Myocyte (in vitro differentiated cells): Measurements from ENCODE around the gene TPX2. TPM values are rescaled to one million over a fixed set of nuclear protein-coding genes. Genes with fewer than 3 reads are reported as not detected.
"Not testable (repeated sequence)": the region's sequence is repeated elsewhere in the genome, so short reads cannot be mapped to it uniquely, and the experiment has no call there.

ENCODE experiments used
- DNase-seq: peaks from one replicate; pipeline ENCODE4 v3.0.0-alpha.2; 2012; ENCODE audit warnings: low read depth
- total RNA-seq: library from RNA; depleted of rRNA; stranded (reverse); fragments of >200 nt; gene quantifications from 2 replicates; pipeline ENCODE4 v1.2.3, GENCODE V29; 2014

Gene TPX2
- total RNA-seq, 1 donor from 2014 or later, result 7.0 TPM

DNA sequence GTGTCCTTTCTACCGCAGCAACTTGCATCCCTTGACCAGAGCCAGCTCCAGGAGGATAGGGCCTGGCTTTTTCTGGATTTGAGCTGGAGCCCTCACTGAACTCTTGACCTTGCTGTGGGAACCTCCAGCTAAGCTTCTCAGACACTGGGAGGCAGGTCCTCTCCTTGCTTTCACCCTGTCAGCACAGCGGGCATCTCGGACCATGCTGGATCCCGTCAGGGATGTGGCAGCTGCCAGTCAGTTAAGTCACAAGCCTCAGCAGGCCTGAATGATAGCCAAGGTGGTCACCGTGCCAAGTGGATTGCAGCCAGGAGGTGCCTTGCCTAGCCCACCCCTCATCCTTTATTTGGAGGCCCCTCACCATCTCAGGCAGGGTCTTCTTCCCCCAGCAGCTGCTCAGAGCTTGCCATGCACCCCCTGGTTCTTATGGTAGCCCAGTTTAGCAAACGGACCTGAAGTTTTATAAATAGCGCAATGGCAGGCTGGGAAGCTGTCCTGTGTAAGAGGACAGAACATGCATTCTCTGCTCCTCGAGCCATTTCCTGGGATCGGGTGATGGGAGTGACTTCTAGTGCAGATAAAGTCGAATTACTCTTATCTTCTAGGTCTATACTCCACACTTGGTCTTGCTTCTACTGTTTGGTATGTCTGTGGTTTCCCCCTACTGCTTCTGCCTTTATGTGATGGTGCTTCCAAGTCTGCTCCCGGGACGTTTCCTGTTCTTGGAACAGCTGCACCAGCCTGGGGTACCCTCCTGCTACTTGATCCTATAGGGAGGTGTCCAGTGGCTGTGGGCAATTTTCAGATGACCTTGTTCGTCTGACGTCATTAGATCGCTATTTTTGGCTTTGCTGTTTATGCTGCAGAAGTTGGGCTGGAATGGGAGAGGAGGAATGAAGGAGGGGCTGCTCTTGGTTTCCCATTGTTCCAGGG, 73.0 kb downstream of the TPX2 start:
- DNase-seq, result peak; percentile 98

DNA sequence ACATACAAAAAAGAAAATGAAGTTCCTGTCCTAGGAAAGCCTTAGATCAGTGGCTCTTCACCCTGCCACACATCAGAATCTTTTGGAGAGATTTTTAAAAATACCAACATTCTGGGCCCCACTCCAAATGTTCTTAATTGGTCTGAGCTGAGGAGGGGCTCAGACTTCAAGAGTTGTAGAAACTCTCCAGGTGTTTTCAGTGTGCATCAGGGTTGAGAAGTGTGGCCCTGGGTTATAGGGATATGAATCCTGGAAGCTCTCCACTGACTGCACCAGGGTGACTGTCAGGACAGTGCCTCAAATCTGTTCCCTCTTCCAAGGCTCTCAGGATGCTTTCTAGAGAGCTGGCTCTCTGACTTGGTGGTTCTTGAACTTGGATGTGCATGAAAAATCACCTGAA, 74.5 kb downstream of the TPX2 start:
- no peak for DNase-seq

DNA sequence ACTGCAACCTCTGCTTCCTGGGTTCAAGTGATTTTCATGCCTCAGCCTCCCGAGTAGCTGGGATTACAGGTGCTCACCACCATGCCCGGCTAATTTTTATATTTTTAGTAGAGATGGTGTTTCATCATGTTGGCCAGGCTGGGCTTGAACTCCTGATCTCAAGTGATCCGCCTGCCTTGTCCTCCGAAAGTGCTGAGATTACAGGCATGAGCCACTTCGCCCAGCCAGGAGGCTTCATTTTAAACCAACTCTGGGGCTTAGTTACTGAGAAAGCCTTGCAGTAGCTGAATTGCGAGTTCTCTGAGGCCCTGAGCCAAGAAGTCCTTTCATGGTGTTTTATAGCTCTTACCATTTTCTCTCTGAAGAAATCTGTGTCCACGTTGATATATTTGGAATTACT, 75.1 kb downstream of the TPX2 start:
- DNase-seq, result not testable (repeated sequence)

DNA sequence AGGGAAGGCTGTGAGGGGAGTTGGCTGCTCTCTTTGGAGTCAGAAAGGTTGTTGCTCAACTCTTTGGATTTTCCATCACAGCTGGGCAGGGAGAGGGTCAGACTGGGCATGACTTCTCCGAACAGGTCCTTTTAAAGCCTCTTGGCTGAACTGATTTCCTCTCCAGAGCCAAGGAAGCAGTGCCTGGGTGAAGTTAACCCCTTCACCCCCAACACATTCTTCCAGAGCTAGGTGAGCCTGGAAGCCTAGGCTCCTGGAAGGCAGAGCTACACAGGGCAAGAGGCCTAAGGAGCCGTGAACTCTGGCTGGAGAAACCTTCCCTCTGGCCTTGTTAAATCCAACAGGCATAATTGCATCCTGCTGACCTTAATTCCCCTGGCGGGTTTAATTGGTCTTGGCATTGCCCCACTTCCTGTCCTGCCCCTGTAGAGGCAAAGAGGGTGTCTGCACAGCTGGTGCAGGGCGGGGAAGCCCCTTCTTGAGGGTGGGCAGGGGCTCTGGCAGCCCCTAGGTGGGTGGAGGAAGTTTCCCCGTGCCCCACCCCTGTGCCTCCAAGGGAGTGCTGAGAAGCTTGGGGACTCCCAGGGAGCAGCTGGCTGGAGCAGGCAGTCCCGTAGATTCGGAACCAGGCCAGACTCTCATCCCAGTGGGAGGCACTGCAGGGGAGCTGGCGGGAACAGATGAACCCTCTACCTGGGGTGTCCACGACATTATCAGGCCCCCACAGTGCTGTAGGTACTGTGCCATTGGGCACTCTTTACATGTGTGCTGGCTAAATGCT, 76.5 kb downstream of the TPX2 start:
- peak; percentile 64 for DNase-seq

DNA sequence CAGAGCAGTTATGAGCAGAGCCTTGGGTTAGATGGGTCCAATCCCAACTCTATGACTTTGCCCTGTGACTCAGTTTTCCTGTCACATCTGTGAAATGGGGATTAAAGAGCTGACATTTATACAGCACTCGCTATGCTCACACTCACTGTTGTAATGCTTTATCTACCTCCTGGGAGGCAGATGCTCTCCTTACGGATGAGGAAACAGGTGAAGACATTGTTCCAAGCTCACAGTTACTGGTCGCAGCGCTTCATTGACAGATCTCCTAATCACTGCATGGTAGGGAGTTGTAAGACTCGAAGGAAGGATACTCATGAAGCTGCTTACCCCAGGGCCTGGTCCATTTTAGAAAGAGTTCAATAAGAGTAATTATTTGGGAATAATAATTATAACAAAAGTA, 77.1 kb downstream of the TPX2 start:
- no peak for DNase-seq

DNA sequence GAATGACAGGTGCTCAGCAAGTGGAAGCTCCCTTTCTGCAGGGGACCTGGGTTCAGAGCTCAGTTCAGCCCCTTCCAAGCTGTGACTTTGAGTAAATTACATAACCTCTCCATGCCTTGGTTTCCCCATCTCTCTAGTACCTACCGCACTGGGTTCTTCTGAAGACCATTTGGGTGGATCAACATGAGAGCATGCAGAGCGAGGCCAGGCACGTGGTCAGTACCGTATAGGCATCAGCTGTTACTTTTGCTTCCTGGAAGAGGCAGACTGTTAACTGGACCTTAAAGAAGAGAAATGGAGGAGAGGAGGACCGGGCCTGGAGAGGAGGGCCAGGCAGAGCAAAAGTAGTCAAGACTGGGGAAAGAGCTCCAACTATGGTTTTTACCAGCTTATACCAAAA, 78.4 kb downstream of the TPX2 start:
- DNase-seq, result no peak

DNA sequence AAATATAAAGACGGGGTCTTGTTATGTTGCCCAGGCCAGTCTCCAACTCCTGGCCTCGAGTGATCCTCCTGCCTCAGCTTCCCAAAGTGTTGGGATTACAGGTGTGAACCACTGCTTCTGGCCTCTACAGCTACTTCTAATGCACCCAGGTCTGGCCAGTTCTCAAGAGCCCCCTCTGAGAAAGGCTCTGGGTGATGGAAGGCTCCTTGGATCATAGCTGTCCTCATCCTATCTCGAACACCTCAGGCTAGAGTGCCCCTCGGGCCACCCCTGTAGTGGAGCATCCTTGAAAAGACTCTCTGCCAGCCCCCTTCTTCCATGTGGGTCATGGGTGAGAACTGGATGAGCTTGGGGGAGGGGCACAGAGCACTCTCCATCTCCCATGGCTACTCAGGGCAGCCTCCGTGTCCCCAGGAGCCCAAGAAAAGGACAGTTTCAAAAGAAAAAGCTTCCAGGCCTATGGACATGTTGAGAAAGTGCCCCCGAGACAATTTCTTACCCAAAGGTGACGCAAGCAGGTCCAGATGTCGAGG, 79.4 kb downstream of the TPX2 start:
- DNase-seq, result no peak

DNA sequence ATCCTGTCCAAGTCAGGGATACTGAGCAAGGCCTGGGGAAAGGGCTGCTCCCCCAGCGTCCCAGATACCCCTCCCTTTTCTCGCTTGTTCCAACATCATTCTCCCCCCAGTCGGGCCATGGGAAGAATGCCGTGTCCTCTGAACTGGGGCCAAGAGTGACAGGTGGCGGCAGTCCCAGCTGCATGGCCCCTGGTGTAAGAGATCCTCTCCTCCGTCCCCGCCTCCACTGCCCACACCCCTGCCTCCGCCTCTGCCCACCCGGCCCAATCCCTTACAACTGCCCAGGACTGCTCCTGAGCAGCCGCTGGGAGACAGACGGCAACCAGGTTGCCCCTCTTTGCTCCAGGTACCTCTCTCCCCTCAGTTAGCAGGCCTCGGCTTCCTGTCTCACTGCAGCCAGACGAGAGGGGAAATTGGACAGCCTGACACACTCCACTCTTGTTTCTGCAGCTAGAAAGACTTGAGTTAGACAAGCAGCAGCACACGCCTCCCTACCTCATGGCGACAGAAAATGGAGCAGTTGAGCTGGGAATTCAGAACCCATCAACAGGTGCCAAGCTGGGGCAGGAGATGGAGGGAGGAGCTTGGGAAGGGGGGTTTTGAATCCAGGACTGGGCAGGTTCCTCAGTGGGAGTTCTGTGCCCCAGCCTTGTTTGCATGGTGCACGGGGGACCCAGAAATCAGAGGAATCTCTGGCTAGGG, 80.1 kb downstream of the TPX2 start, which contains the start of gene MYLK2:
Gene MYLK2, plus strand, starts transcription at position 274 of the 702 bp plus-strand sequence. Its CDS starts 225 bp downstream, at position 499.
- DNase-seq, result peak; percentile 85

DNA sequence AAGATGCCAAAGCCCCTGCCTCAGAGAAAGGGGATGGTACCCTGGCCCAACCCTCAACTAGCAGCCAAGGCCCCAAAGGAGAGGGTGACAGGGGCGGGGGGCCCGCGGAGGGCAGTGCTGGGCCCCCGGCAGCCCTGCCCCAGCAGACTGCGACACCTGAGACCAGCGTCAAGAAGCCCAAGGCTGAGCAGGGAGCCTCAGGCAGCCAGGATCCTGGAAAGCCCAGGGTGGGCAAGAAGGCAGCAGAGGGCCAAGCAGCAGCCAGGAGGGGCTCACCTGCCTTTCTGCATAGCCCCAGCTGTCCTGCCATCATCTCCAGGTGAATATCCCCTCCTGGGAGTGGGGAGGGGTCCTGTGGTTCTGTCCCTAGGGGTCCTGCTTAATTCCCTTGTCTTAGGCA, 81.1 kb downstream of the TPX2 start:
- no peak for DNase-seq

DNA sequence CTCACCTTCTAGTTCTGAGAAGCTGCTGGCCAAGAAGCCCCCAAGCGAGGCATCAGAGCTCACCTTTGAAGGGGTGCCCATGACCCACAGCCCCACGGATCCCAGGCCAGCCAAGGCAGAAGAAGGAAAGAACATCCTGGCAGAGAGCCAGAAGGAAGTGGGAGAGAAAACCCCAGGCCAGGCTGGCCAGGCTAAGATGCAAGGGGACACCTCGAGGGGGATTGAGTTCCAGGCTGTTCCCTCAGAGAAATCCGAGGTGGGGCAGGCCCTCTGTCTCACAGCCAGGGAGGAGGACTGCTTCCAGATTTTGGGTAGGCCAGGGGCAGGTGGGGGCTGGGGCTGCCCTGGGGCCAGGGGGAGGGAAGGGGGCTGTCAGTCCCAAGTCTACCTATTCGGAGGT, 82.3 kb downstream of the TPX2 start:
- DNase-seq, result no peak

DNA sequence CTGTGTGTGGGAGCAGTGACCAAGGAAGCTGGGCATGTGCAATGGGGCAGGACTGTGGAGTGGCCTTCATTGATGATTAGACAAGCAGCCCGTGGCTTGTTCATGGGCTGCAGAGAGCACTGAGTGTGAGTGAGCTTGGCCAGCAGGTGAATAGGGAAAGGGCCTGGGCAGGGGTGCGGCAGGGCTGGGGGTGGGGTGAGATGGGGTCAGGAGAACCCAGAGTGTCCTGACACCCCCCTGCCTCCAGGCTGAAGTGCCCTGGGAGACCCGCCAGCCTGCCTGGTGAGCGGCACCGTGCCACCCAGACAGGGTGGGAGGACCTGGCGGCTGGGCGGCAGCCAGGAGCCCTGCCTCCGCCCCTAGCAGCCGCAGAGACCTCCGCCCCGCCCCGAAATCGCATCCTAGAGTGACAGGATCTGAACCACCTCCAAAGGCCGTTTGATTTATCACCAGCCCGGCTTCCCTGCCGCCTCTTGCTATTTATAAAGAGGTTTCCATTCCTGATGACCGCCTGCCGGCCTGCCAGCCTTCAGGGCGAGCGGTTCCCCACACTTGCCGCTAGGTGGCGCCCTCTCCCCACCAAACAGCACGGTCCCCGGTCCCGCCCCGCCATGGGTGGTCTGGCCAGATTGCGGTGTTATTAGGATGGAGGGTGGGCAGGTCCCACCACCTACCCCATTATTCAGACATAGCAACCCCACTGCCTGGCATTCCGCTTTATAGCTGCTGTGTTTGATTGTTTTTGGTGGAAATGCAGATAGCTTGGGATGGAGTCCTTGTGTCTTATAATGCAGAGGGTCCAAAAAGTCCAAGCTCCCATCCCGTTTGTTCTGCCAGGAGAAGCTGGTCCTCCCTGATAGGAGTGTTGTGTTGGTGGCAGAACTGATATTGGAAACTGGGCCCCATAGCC, 83.6 kb downstream of the TPX2 start:
- peak; percentile 87 for DNase-seq

DNA sequence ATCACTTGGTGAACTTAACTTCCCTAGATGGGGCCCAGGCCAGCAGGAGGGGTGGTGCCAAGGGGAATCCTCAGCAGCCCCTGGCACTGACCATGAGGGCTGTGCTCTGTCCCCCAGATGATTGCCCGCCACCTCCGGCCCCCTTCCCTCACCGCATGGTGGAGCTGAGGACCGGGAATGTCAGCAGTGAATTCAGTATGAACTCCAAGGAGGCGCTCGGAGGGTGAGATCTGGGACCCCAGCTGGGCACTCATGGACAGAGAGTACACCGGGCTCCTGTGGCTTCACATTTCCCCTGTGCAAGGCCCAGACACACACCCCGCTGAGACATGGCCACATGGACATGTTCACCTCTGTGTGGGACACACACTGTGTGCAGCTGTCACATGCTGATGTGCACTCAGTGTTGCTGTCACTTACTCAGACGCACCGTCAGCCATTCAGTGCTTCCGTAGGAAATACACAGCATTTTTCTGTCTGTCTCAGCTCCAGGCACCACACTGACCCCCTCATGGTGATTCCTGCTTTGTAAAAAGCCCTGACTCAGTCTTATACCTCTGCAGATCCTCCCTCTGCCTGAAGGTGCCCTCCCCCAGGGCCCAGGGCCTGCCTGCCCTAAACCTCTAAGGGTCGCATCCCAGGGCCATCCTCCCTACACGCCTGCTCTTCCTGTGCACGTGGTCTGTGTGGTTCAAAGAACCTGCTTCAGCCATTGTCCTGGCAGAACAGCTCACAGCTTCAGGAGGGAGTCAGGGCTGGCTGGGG, 84.5 kb downstream of the TPX2 start:
- DNase-seq, result no peak

DNA sequence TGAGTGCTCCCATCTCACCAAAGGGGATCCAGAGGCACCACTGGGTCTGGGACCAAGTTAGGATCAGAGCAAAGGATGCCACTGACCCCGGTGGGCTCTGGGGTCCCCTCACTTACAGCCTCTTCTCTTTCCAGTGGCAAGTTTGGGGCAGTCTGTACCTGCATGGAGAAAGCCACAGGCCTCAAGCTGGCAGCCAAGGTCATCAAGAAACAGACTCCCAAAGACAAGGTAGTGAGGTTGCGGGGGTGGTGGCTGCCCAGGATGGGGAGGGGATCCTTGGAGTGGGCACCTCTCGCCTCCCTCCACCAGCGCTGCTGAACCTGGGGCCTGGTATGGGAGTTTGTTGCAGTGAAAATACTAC, 85.0 kb downstream of the TPX2 start:
- DNase-seq, result no peak

DNA sequence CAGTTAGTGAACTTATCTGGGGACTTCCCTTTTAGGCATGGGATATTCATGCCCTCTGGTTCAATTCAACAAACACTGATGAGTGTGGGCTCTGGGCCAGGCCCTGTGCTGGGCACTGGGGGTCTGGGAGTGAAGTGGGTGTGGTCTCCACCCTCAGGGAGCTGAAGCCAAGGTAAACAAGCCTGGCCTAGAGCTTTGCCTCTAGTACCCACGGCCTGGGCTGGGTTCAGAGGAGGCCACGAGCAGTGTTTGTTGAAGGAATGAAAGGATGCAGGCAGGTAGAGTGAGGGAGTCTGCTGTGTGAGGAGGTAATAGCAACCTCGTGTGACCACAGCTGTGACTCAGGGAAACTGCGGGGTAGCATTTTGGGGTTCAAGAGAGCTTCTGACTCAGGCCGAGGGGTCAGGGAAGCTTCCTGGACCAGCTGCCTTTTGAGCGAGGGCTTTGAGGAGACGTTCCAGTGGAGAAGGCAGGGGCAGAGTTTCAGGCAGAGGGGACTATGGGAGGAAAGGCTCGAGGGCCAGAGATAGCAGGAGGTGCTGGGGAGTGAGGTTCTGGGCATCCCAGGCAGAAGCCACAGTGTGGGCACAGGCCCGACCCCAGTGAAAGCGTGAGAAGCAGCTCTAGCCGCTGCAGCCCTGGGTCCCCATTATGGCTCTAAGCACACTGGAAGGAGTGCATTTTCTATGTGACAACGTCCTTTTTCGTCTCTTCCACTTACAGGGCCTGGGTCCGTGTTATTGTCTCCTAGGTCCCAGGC, 85.6 kb downstream of the TPX2 start:
- no peak for DNase-seq

DNA sequence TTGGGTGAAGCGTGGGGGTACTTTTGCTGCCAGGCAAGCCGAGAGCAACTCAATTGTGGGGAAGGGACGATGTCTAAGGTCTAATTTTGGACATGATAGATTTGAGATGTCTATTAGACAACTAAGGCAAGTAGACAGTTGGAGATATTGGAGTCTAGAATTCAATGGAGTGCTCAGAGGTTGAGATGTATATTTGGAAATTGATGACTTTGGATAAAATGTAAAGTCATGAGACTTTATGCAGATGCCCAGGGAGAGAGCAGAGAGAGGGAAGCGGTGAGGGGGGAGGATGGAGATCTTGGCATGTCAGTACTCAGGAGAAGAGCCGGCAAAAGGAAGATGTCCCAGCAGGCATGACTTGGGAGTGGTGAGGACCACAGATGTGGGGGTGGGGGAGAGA, 87.0 kb downstream of the TPX2 start:
- DNase-seq, result no peak

DNA sequence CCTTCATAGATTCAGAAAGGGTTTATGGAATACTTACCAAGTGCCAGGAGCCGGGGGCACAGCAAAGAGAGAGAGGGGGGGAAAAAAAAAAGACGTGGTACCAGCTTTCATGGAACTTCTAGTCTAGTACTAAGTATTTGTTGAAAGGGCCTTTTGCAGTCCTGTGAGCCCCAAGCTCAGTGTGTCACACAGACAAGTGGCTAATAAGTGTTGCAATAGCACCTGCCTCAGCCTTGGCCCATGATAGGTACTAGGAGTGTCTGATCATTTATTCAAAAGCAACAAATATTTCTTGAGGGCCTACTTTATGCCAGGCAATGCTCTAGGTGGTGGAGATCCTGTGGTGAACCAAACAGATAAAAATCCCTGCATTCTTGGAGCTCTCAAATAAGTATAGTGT, 88.0 kb downstream of the TPX2 start:
- DNase-seq, result no peak

DNA sequence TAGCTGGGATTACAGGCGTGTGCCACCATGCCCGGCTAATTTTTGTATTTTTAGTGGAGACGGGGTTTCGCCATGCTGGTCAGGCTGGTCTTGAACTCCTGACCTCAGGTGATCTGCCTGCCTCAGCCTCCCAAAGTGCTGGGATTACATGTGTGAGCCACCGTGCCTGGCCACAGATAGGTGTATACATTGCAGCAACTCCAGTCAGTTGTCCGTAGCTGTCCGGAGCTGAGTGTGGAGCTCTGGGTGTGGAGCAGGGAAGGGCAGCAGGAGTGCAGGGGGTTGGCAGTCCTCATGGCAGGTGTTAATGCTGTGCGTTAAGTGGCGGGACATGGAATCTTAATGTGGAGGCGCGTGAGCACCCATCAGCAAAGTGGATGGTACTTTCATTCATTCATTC, 88.9 kb downstream of the TPX2 start:
- DNase-seq, result not testable (repeated sequence)

DNA sequence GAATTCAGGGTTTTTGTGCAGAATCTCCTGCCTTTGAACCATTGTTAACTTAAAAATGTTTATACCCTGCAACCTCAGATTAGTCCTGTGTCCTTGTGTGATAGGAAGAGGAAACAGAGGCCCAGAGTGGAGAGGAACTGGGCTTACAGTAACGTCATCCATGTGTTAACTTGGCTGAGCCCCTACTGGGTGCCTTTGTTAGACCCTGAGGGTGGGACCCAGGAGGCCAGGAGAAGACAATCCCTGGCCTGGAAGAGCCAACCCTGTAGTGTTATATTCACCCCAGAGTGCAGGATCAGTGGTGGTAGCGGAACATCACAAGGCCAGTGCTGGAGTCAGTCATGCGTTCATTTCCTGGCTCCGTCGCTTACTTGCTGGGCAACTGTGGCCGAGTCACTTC, 90.6 kb downstream of the TPX2 start:
- no peak for DNase-seq
